B cell (primary cell): ENCODE data around the gene COL26A1.

Experiments used
- EZH2 ChIP-seq: IDR thresholded peaks from 2 replicates; pipeline ENCODE4 v1.6.1; 2012; ENCODE audit warnings: borderline replicate concordance, low read depth, mild to moderate bottlenecking, moderate library complexity, low read length; ENCODE audit not compliant: insufficient read depth, poor library complexity, severe bottlenecking
- TF ChIP-seq, protein P1 (sequence below): fragments of 200-600 bp; IDR thresholded peaks from one replicate; pipeline ENCODE4 v1.8.0; 2022; ENCODE audit warnings: antibody characterized with exemption, mild to moderate bottlenecking

DNA sequence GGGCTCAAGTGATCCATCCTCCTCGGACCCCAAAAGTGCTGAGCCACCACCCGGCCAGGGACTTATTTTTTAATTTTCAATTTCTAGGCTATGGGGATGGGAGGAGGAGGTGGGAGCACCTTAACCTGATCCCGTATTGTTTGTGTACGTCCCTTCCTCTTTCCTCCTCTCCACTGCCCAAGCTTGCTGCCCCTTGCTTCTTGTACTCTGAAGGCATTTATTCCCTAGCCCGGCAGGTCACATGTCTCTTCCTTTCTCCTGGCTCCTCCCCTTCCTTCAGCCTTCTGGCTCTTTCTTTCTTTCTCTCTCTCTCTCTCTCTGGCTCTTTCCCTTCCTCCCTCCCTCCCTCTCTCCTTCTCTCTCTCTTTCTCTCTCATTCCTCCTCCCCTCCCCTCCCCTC is 56.0 kb downstream of the COL26A1 start:
- TF ChIP-seq, protein P1, sequence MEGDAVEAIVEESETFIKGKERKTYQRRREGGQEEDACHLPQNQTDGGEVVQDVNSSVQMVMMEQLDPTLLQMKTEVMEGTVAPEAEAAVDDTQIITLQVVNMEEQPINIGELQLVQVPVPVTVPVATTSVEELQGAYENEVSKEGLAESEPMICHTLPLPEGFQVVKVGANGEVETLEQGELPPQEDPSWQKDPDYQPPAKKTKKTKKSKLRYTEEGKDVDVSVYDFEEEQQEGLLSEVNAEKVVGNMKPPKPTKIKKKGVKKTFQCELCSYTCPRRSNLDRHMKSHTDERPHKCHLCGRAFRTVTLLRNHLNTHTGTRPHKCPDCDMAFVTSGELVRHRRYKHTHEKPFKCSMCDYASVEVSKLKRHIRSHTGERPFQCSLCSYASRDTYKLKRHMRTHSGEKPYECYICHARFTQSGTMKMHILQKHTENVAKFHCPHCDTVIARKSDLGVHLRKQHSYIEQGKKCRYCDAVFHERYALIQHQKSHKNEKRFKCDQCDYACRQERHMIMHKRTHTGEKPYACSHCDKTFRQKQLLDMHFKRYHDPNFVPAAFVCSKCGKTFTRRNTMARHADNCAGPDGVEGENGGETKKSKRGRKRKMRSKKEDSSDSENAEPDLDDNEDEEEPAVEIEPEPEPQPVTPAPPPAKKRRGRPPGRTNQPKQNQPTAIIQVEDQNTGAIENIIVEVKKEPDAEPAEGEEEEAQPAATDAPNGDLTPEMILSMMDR: no peak
- TF ChIP-seq EZH2: no peak
